IPS DF 6.9 (cell line): Measurements from ENCODE around the gene TJAP1.
A peak's percentile ranks its signal among the peaks of the same experiment; 100 is the strongest.

ENCODE experiments used
- DNase-seq: peaks from one replicate; pipeline ENCODE4 v3.0.0-alpha.2; 2013; ENCODE audit warnings: low read depth, low spot score
- H3K27ac ChIP-seq: one replicate; pipeline ENCODE4 v1.5.1; 2013; ENCODE audit warnings: low read length, control low read depth
- H3K27me3 ChIP-seq: 2 replicates; pipeline ENCODE4 v1.6.1; 2013; ENCODE audit warnings: mild to moderate bottlenecking, low read length; ENCODE audit not compliant: control insufficient read depth, insufficient read depth
- H3K36me3 ChIP-seq: 2 replicates; pipeline ENCODE4 v1.6.1; 2013; ENCODE audit warnings: low read length; ENCODE audit not compliant: control insufficient read depth, insufficient read depth
- H3K4me1 ChIP-seq: 2 replicates; pipeline ENCODE4 v1.6.1; 2013; ENCODE audit warnings: low read length; ENCODE audit not compliant: control insufficient read depth, insufficient read depth
- H3K4me3 ChIP-seq: 2 replicates; pipeline ENCODE4 v1.5.1; 2013; ENCODE audit warnings: mild to moderate bottlenecking, low read length
- H3K9me3 ChIP-seq: 2 replicates; pipeline ENCODE4 v1.6.1; 2013; ENCODE audit warnings: low read length, inconsistent platforms; ENCODE audit not compliant: control insufficient read depth, insufficient read depth
- WGBS: extraction: QIAGEN DNeasy Blood & Tissue Kit; methylation state at CpG from one replicate; pipeline ENCODE4 v1.1.7; 2013; ENCODE audit warnings: mixed read lengths, missing lambda C conversion rate; ENCODE audit not compliant: insufficient read length, insufficient coverage; 5-methylcytosine and 5-hydroxymethylcytosine counted together

TJAP1 gene

DNA sequence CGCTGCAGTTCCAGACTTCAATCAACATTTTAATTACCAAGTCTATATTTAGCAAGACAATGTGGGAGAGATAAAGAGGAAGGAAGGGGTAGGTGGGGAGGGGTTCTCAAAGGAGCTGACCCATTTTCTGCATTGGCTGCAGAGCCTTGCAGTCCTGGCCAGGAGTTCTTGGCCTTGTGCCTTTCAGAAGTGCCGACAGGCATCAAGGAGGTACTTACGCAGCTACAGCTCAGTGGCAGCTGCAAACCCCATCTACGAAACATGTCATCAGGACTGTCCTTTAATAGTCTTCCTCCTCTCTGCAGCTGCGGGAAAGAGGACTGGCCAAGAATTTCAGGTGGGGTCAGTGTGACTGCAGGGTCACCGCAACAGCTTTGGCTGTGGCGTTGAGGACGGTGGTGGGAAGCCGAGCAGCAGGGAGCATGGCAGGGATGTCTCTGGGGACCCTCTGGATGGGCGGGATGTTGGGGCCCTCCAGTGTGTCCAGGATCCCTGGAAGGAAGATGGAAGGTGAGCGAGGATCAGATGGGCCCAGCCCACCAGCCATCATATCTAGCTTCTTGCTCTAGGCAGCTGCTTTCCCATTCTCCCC, 34.5 kb downstream of the TJAP1 start:
- Histone ChIP-seq H3K27me3 (peaks cover 8% of the 10 kb centered on the region; the same call in 1 of the 2 replicates), H3K4me1 (peaks cover 11% of the 10 kb centered on the region; the same call in 1 of the 2 replicates), H3K27ac (no peak overlapping the region), H3K9me3 (no peaks in the 10 kb centered on the region), H3K4me3 (no peak overlapping the region), H3K36me3 (peaks cover 24% of the 10 kb centered on the region; the same call in 1 of the 2 replicates)
- WGBS = no CpG with 5 or more reads among the region's 11 CpGs
- DNase-seq = no peak

- H3K27ac ChIP-seq = no peak overlapping the region
- H3K4me3 ChIP-seq = peak overlapping the region; percentile 98; the same call in 1 of the 2 replicates
- no peaks in the 10 kb centered on the region for H3K27me3 ChIP-seq
- H3K4me1 ChIP-seq = peaks cover 4% of the 10 kb centered on the region; the same call in 1 of the 2 replicates
- peaks cover 36% of the 10 kb centered on the region for H3K36me3 ChIP-seq
- no peaks in the 10 kb centered on the region for H3K9me3 ChIP-seq
- WGBS = no CpG with 5 or more reads among the region's 9 CpGs
- DNase-seq = no peak
Measured at GRCh38 chr6:43515808-43516207, 38.4 kb downstream of the TJAP1 start.

DNA sequence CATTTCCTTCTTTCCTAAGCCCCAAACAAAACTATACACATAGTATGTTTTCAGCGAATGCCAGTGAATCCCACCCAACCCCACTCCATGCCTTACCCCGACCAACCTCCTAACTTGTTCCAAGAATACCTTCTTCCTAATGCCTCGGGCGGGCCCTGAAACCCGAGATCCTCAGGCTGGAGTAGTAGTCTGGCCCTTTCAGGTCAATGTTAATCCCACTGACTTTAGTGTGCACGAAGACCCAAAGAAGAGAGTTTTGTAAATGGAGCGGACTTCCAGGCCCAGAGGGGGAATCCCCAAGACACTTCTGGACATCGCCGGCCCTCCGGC, 39.0 kb downstream of the TJAP1 start:
- Histone ChIP-seq H3K4me3 (peak overlapping the region; percentile 98), H3K27ac (no peak overlapping the region), H3K36me3 (peaks cover 41% of the 10 kb centered on the region), H3K27me3 (no peaks in the 10 kb centered on the region), H3K4me1 (peaks cover 2% of the 10 kb centered on the region; the same call in 1 of the 2 replicates), H3K9me3 (no peaks in the 10 kb centered on the region)
- DNase-seq = no peak
- no CpG with 5 or more reads among the region's 10 CpGs for WGBS

- Histone ChIP-seq H3K9me3 (no peaks in the 10 kb centered on the region), H3K27ac (no peak within 1 kb of the TSS), H3K4me1 (peaks cover 2% of the 10 kb centered on the region; the same call in 1 of the 2 replicates), H3K27me3 (no peaks in the 10 kb centered on the region), H3K4me3 (peak within 1 kb of the TSS; percentile 98), H3K36me3 (peaks cover 39% of the 10 kb centered on the region)
- WGBS = no CpG with 5 or more reads among the region's 57 CpGs
- DNase-seq = peak; percentile 93
Measured at GRCh38 chr6:43516697-43517504, 39.5 kb downstream of the TJAP1 start, which contains the start of the genes POLR1C and YIPF3. POLR1C (plus strand) TSS chr6:43517089; CDS start chr6:43517110, 21 bp downstream. YIPF3 (minus strand) TSS chr6:43516926; CDS start chr6:43516807, 119 bp downstream.

DNA sequence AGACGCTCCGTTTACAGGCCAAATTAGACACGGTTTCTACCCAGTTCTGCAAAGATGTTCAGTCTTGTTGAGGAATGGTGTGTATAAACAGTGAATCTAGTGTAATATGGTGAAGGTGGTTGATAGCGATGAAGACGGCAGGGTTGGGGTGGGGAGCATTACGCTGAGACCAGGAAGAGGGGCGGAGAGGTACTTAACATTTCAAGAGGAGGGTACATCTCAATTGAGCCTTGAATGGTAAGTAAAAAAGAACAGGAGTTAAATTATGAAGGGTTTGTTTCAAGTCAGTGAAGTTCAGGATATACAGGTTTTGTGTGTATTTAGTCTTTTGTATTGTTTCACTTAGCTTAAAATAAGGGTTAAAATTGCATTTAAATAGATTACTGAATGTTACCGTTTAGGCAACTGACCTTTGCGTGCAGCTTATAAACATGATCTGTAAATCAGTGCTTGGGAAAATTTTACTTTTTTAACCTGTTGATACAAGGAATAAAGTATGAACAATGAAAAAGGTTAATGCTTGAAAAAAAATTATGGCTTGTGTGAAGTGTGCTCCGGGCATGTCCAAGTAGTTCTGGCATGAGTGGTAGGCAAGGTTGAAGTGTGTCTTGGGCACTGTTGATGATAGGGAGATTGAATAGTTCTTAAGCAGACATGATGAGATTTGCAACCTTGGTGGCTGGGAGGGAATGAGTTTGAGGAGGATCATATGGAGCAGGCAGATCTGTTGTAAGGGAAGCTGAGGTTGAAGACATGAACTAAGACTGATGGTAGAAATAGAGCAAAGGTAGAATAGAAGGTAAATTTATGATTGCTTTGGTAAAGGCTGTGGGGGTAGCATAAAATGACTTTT, 40.4 kb downstream of the TJAP1 start:
- DNase-seq = no peak
- no CpG with 5 or more reads among the region's 10 CpGs for WGBS
- peak overlapping the region; percentile 98 for H3K4me3 ChIP-seq

DNA sequence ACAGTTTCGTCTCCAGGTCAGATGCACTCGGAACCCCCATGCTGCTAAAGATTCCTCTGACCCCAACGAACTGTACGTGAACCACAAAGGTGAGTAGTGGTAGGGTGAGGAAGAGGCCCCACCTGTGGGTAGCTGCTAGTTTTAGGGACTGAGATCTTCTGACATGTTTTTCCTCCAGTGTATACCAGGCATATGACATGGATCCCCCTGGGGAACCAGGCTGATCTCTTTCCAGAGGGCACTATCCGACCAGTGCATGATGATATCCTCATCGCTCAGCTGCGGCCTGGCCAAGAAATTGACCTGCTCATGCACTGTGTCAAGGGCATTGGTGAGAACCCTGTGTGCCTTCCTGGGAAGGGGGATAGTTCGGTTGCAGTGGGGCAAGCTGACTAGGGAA, 42.7 kb downstream of the TJAP1 start:
- H3K36me3 ChIP-seq = peaks cover 46% of the 10 kb centered on the region
- DNase-seq = no peak
- H3K27ac ChIP-seq = no peak overlapping the region
- H3K9me3 ChIP-seq = no peaks in the 10 kb centered on the region
- peaks cover 2% of the 10 kb centered on the region; the same call in 1 of the 2 replicates for H3K4me1 ChIP-seq
- H3K27me3 ChIP-seq = no peaks in the 10 kb centered on the region
- H3K4me3 ChIP-seq = no peak overlapping the region
- WGBS = no CpG with 5 or more reads among the region's 8 CpGs

More for the DNA sequence above, 40.4 kb downstream of the TJAP1 start:
- Histone ChIP-seq H3K9me3 (no peaks in the 10 kb centered on the region), H3K27me3 (no peaks in the 10 kb centered on the region), H3K4me1 (peaks cover 2% of the 10 kb centered on the region; the same call in 1 of the 2 replicates), H3K36me3 (peaks cover 37% of the 10 kb centered on the region), H3K27ac (no peak overlapping the region)

DNA sequence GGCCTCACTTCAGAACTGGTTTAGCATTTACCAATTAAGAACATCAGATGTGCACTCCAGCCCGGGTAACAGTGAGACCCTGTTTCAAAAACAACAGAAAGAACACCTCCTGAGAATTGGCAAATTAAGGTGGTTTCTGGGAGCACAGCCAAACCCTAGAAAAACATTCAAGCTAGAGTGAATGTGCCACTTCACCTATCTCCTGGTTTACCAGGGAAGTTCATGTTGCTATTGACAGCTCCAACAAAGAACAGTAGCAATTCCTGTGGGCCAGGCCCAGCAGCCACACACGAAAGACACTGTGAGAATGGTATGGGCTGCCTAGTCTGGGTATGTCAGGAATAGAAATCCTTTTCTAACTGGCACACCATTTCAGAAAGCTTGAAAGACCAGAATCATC, 44.5 kb downstream of the TJAP1 start:
- Histone ChIP-seq H3K27ac (no peak overlapping the region), H3K9me3 (no peaks in the 10 kb centered on the region), H3K36me3 (peaks cover 52% of the 10 kb centered on the region), H3K4me1 (no peaks in the 10 kb centered on the region; the same call in 1 of the 2 replicates), H3K4me3 (no peak overlapping the region), H3K27me3 (no peaks in the 10 kb centered on the region)
- WGBS = no CpG with 5 or more reads among the region's 2 CpGs
- no peak for DNase-seq

- no peaks in the 10 kb centered on the region for H3K27me3 ChIP-seq
- H3K27ac ChIP-seq = no peak overlapping the region
- no peak for DNase-seq
- no peak overlapping the region for H3K4me3 ChIP-seq
- no CpG with 5 or more reads among the region's 8 CpGs for WGBS
- no peaks in the 10 kb centered on the region for H3K9me3 ChIP-seq
- H3K36me3 ChIP-seq = peaks cover 56% of the 10 kb centered on the region
- H3K4me1 ChIP-seq = no peaks in the 10 kb centered on the region; the same call in 1 of the 2 replicates
Measured at GRCh38 chr6:43522547-43523261, 45.3 kb downstream of the TJAP1 start.

GRCh38 chr6:43523284-43523683, 45.9 kb downstream of the TJAP1 start:
- no CpG with 5 or more reads among the region's 3 CpGs for WGBS
- no peaks in the 10 kb centered on the region for H3K9me3 ChIP-seq
- no peak overlapping the region for H3K4me3 ChIP-seq
- H3K4me1 ChIP-seq = no peaks in the 10 kb centered on the region
- H3K36me3 ChIP-seq = peaks cover 56% of the 10 kb centered on the region
- DNase-seq = no peak
- H3K27me3 ChIP-seq = no peaks in the 10 kb centered on the region
- no peak overlapping the region for H3K27ac ChIP-seq
